Pons (tissue), 1 donor: ENCODE data around the gene EEF1E1.

Experiments
- DNase-seq: peaks from one replicate; pipeline ENCODE4 v3.0.0-alpha.2; 2016; ENCODE audit warnings: low spot score

EEF1E1 gene

DNA sequence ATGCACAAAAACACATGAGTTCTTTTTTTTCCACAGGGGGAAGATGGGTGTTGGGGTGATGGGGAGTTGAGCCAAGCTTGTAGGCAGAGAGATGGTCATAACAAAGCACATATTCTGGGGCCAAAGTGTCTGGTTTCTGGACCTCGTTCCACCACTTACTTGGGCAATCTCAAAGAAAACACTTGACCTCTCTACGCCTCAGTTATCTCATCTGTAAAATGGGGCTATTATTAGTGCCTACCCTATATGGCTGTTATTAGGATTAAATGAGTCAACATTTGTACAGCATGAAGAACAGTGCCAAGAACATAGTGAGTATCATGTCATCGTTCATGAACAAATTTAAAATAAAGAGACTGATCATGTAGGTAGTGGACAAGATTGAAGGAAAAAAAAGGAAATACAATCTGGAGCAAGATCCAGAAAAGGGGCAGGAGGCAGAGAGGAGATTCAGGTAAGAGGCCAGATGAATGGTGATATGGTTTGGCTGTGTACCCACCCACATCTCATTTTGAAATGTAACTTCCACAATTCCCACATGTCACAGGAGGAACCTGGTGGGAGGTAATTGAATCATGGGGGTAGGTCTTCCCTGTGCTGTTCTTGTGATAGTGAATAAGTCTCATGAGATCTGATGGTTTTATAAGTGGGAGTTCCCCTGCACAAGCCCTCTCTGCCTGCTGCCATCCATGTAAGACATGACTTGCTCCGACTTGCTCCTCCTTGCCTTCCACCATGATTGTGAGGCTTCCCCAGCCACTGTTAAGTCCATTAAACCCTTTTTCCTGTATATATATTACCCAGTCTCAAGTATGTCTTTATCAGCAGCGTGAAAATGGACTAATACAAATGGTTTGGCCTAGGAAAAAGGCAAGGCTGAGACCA lies 14.2 kb downstream of the EEF1E1 start:
- no peak for DNase-seq

DNA sequence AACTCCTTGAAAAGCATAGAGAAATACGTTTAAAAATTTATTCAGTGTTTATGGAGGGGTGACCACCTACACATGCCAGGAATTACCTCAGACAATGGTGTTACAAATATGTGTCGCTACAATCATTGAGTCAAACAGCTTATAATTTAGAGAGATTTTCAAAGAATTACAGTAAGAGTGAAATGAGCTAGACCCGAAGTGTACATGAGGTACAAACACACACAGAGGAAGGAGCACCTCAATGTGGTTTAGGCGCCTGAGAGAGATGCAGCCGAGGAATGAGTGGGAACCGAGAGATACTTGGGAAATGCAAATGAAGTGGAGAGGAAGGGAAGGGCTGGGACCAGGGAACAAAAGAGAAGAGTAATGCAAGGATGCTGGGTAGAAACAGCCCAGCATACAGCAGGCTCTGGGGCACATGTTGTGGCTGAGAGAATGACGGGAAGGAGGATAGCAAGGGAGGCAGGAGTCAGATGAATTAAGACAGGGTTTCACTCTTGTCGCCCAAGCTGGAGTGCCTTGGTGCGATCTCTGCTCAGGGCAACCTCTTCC lies 15.5 kb downstream of the EEF1E1 start:
- no peak for DNase-seq

DNA sequence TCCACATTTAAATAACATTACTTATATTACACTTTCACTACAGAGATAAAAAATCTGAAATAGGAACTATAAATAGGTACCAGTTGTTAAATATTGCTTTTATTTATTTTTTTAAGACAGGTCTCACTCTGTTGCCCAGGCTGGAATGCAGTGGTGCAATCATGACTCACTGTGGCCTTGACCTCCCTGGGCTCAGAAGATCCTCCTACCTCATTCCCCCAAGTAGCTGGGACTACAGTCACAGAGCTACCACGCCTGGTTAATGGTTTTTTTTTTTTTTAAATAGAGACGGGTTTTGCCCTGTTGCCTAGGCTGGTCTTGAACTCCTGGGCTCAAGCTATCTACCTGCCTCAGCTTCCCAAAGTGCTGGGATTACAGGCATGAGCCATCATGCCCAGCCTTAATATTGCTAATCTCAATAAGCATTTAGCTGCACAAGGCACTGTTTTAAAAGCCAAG lies 17.3 kb downstream of the EEF1E1 start:
- no peak for DNase-seq

- no peak for DNase-seq
Observed at GRCh38 chr6:8084586-8084985, 17.8 kb downstream of the EEF1E1 start.

GRCh38 chr6:8082954-8083858 lies 19.1 kb downstream of the EEF1E1 start:
- no peak for DNase-seq

DNA sequence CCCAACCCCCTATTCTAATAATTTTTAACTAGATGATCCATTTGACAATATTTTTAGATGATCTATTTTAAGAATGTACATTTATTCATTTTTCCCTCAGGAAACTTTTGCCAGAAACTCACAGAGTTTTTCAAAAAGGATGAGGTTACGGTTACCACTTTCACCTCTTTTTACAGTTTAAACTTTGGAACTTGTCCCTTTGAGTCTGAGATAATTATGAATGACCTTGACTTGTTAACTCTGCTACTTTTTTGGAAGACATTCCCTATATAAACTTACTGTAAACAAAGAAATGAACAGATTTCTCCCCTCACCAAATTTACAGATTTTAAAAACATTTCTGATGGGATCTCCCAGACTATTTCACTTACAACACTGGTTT lies 19.8 kb downstream of the EEF1E1 start:
- no peak for DNase-seq

- DNase-seq = no peak
Observed at GRCh38 chr6:8080362-8081151, 21.8 kb downstream of the EEF1E1 start.

- DNase-seq = no peak
Observed at GRCh38 chr6:8079126-8079525, 23.2 kb downstream of the EEF1E1 start.

GRCh38 chr6:8077991-8078390 lies 24.4 kb downstream of the EEF1E1 start:
- DNase-seq = no peak

DNA sequence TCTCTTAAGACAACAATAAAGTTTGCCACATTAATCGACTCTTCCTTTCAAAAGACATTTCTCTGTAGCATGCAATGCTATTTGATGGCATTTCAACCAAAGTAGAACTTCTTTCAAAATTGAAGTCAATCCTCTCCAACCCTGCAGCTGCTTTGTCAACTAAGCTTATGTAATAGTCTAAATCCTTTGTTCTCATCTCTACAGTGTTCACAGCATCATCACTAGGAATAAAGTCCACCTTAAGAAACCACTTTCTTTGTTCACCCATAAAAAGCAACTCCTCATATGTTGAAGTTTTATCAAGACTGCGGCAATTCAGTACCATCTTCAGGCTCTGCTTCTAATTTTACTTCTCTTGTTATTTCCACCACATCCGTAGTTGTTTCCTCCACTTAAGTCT lies 26.6 kb downstream of the EEF1E1 start:
- DNase-seq = no peak

DNA sequence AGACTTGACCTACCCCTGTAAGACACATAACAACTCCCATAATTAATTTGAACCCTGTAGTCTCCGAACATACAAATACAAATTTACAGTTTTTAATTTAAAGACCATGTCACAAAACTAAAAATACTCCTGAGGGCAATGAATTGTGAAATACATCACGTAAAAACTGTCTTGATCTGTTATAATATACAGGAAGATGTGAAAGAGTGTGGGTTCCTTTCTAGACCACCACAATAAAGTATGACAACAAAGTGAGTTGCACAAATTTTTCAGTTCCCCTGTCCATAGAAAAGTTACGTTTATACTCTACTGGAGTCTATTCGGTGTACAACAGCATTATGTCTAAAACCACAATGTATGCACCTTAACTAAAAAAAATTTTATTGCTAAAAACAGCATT lies 27.2 kb downstream of the EEF1E1 start:
- DNase-seq = no peak

- DNase-seq = no peak
Observed at GRCh38 chr6:8074213-8074612, 28.1 kb downstream of the EEF1E1 start.

GRCh38 chr6:8073758-8074157 lies 28.6 kb downstream of the EEF1E1 start:
- no peak for DNase-seq

DNA sequence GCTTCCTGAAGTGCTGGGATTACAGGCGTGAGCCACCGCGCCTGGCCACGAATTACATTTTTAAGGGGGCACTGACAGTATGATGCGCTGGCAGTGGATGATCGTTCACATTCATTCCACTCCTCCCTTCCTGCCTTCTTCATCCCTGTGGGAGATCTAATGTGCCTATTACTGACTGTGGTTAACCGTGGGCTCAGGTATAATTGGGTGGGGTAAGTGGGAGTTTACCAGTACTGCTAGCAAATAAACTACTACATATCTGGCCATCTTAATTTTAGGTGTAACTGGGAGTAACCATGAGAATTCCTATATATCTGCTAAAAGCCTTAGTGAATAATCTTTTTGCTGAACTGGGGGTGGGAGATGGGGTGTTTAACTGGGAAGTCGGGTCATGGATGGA lies 31.6 kb downstream of the EEF1E1 start:
- no peak for DNase-seq

GRCh38 chr6:8069631-8070284 lies 32.6 kb downstream of the EEF1E1 start:
- no peak for DNase-seq

DNA sequence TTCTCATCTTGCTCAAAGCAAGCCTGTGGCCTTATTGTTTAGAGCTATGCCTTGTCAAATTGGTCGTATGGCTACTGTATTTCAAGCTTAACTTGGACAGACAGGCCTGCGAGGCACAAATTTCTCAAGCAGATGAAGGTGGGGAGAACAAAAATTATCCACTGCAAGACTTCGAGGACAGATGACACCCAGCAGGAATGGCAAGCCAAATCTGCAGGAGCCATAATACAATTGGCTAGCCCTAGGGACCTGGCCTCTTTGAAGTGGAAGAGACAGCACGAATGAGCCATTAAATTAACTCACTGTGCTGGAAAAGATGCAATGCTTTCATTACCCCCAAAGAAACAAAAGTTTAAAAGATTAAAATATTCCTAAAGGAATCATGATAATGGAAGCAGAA lies 33.2 kb downstream of the EEF1E1 start:
- DNase-seq = no peak

DNA sequence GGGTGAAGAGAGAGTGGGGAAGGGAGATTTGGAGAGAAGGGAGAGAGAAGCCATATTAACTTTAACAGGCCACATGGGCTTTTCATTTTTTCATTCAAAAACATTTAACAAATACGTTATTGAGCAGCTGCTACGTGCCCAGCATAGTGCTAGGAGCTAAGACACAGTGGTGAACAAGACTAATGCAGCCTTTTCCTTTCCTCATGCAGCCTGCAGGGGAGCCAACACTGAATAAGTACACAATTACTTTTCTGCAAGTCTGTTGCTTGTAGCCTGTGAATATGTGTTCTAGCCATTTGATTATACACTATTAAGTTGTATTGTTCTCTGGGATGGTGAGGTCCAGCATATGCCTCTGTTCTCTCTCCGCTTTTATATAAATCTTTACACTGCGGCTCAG lies 36.2 kb downstream of the EEF1E1 start:
- no peak for DNase-seq

DNA sequence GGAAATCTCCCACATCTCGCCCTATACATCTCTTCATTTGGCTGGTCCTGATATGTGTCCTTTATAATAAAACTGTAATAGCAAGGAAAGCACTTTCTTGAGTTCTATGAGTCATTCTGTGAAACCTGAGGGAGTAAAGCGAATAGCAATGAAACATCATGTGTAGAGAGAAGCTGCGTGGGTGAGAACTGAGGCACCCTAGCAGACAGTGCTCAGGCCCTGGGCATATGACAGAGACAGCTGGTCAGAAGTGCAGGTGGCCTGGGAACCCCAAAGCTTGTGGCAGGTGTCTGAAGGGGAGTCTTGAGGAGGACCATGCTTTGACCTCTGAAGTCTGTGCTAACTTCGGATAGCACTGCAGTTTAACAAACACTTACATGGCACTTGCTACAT lies 36.8 kb downstream of the EEF1E1 start:
- DNase-seq = no peak

- DNase-seq = no peak
Observed at GRCh38 chr6:8064638-8065518, 37.5 kb downstream of the EEF1E1 start.
